Astrocyte (in vitro differentiated cells and primary cell): ENCODE data around the gene SYNGR4. TPM values are rescaled to one million over a fixed set of nuclear protein-coding genes. Genes with fewer than 3 reads are reported as not detected.

ENCODE experiments used
- DNase-seq: peaks from one replicate; pipeline ENCODE4 v3.0.0-alpha.2; 2010; ENCODE audit warnings: low read depth
- FAIRE-seq: peaks from 2 replicates; lab custom pipeline; 2011; peaks lifted over from hg19 to GRCh38; lab: Jason Lieb, UNC
- H2AFZ ChIP-seq: 2 replicates; pipeline ENCODE4 v1.6.0; 2012; ENCODE audit warnings: low read depth, low read length, inconsistent platforms
- H3K27ac ChIP-seq: 2 replicates; pipeline ENCODE4 v1.5.1; 2011; ENCODE audit warnings: low read depth, low read length, inconsistent platforms
- H3K27me3 ChIP-seq: 2 replicates; pipeline ENCODE4 v1.6.0; 2011; ENCODE audit warnings: low read length, inconsistent platforms; ENCODE audit not compliant: insufficient read depth
- H3K36me3 ChIP-seq: 2 replicates; pipeline ENCODE4 v1.5.1; 2011; ENCODE audit warnings: low read length, inconsistent platforms; ENCODE audit not compliant: insufficient read depth
- H3K4me1 ChIP-seq: 2 replicates; pipeline ENCODE4 v1.5.1; 2011; ENCODE audit warnings: low read length, inconsistent platforms; ENCODE audit not compliant: insufficient read depth
- H3K4me2 ChIP-seq: 2 replicates; pipeline ENCODE4 v1.6.0; 2012; ENCODE audit warnings: low read length, inconsistent platforms
- H3K4me3 ChIP-seq: 2 replicates; pipeline ENCODE4 v1.5.1; 2011; ENCODE audit warnings: low read depth, mild to moderate bottlenecking, low read length, inconsistent platforms; ENCODE audit not compliant: insufficient read depth
- H3K79me2 ChIP-seq: 2 replicates; pipeline ENCODE4 v1.6.0; 2012; ENCODE audit warnings: mild to moderate bottlenecking, low read length, inconsistent platforms; ENCODE audit not compliant: insufficient read depth
- H3K9ac ChIP-seq: 2 replicates; pipeline ENCODE4 v1.6.0; 2012; ENCODE audit warnings: mild to moderate bottlenecking, low read length, inconsistent platforms
- H3K9me3 ChIP-seq: 2 replicates; pipeline ENCODE4 v1.5.1; 2012; ENCODE audit warnings: low read depth, mild to moderate bottlenecking, low read length, inconsistent platforms; ENCODE audit not compliant: insufficient read depth
- H4K20me1 ChIP-seq: 2 replicates; pipeline ENCODE4 v1.6.0; 2012; ENCODE audit warnings: low read length, inconsistent platforms; ENCODE audit not compliant: insufficient read depth
- H3K27ac Mint-ChIP-seq: one replicate; pipeline ENCODE4 v1.8.0; 2021; ENCODE audit warnings: mild to moderate bottlenecking, mixed read lengths; ENCODE audit not compliant: unreplicated experiment
- H3K27me3 Mint-ChIP-seq: one replicate; pipeline ENCODE4 v1.8.0; 2021; ENCODE audit warnings: low read depth, mixed read lengths; ENCODE audit not compliant: unreplicated experiment
- H3K36me3 Mint-ChIP-seq: one replicate; pipeline ENCODE4 v1.8.0; 2021; ENCODE audit warnings: low read depth, mixed read lengths; ENCODE audit not compliant: unreplicated experiment
- H3K4me1 Mint-ChIP-seq: one replicate; pipeline ENCODE4 v1.8.0; 2021; ENCODE audit warnings: low read depth, mixed read lengths; ENCODE audit not compliant: unreplicated experiment
- H3K4me3 Mint-ChIP-seq: one replicate; pipeline ENCODE4 v1.8.0; 2021; ENCODE audit warnings: mild to moderate bottlenecking, moderate library complexity, mixed read lengths; ENCODE audit not compliant: unreplicated experiment
- H3K9me3 Mint-ChIP-seq: one replicate; pipeline ENCODE4 v1.8.0; 2021; ENCODE audit warnings: mild to moderate bottlenecking, mixed read lengths; ENCODE audit not compliant: unreplicated experiment
- CTCF ChIP-seq: IDR thresholded peaks from 2 replicates; pipeline ENCODE4 v1.5.1; 2011; ENCODE audit warnings: low read depth, mild to moderate bottlenecking, inconsistent platforms, low read length, moderate library complexity; ENCODE audit not compliant: insufficient read depth
- EZH2 ChIP-seq: IDR thresholded peaks from 2 replicates; pipeline ENCODE4 v1.6.1; 2012; ENCODE audit warnings: mild to moderate bottlenecking, low read length, inconsistent platforms; ENCODE audit not compliant: insufficient read depth
- total RNA-seq: library from RNA; stranded (reverse); gene quantifications from 2 replicates; pipeline ENCODE4 v1.2.1, GENCODE V29; 2021

The SYNGR4 gene
- total RNA-seq, 1 donor from 2014 or later: not detected

- peaks cover 14% of the 10 kb centered on the region for H3K4me1 Mint-ChIP-seq
- Histone ChIP-seq H3K4me3 (no peak overlapping the region), H2AFZ (no peak overlapping the region), H3K9me3 (no peaks in the 10 kb centered on the region), H3K27ac (no peak overlapping the region), H3K27me3 (no peaks in the 10 kb centered on the region), H3K79me2 (no peaks in the 10 kb centered on the region), H3K9ac (no peak overlapping the region), H3K4me1 (peaks cover 18% of the 10 kb centered on the region), H3K36me3 (no peaks in the 10 kb centered on the region), H3K4me2 (peak overlapping the region; percentile 66), H4K20me1 (no peaks in the 10 kb centered on the region)
- FAIRE-seq: no peak
- TF ChIP-seq CTCF (peak; percentile 10), EZH2 (no peak)
- no peak overlapping the region for H3K4me3 Mint-ChIP-seq
- H3K9me3 Mint-ChIP-seq: no peaks in the 10 kb centered on the region
- peak overlapping the region; percentile 87 for H3K27ac Mint-ChIP-seq
- DNase-seq: peak; percentile 56
- H3K36me3 Mint-ChIP-seq: peaks cover 18% of the 10 kb centered on the region
- no peaks in the 10 kb centered on the region for H3K27me3 Mint-ChIP-seq
These were observed 54.3 kb downstream of the SYNGR4 start for GRCh38 chr19:48418317-48419064.

- peak overlapping the region; percentile 87 for H3K27ac Mint-ChIP-seq
- TF ChIP-seq CTCF (no peak), EZH2 (no peak)
- Histone ChIP-seq H4K20me1 (no peaks in the 10 kb centered on the region), H3K27me3 (no peaks in the 10 kb centered on the region), H3K4me2 (peak overlapping the region; percentile 66), H3K9me3 (no peaks in the 10 kb centered on the region), H3K4me3 (no peak overlapping the region), H3K9ac (no peak overlapping the region), H3K36me3 (no peaks in the 10 kb centered on the region), H3K27ac (no peak overlapping the region), H3K4me1 (peaks cover 14% of the 10 kb centered on the region), H2AFZ (peak overlapping the region; percentile 63), H3K79me2 (no peaks in the 10 kb centered on the region)
- FAIRE-seq (no peak), DNase-seq (no peak)
- H3K4me1 Mint-ChIP-seq: peaks cover 8% of the 10 kb centered on the region
- no peak overlapping the region for H3K4me3 Mint-ChIP-seq
- H3K36me3 Mint-ChIP-seq: peaks cover 20% of the 10 kb centered on the region
- H3K27me3 Mint-ChIP-seq: no peaks in the 10 kb centered on the region
- H3K9me3 Mint-ChIP-seq: no peaks in the 10 kb centered on the region
These were observed 55.2 kb downstream of the SYNGR4 start for GRCh38 chr19:48419158-48419920.
